Measurements from ENCODE around the gene PROSER1.

- TF ChIP-seq POLR2A (IDR thresholded peaks at IDR 0.05; ENCODE audit: low read depth, low read length) (no peak), RCOR1 (IDR thresholded peaks at IDR 0.05; ENCODE audit: insufficient replicate concordance, low read length) (no peak), ELK1 (IDR thresholded peaks at IDR 0.05; ENCODE audit: borderline replicate concordance, low read depth, low read length) (no peak), RAD21 (IDR thresholded peaks at IDR 0.05; ENCODE audit: low read length) (no peak)
- TF ChIP-seq, protein P1, sequence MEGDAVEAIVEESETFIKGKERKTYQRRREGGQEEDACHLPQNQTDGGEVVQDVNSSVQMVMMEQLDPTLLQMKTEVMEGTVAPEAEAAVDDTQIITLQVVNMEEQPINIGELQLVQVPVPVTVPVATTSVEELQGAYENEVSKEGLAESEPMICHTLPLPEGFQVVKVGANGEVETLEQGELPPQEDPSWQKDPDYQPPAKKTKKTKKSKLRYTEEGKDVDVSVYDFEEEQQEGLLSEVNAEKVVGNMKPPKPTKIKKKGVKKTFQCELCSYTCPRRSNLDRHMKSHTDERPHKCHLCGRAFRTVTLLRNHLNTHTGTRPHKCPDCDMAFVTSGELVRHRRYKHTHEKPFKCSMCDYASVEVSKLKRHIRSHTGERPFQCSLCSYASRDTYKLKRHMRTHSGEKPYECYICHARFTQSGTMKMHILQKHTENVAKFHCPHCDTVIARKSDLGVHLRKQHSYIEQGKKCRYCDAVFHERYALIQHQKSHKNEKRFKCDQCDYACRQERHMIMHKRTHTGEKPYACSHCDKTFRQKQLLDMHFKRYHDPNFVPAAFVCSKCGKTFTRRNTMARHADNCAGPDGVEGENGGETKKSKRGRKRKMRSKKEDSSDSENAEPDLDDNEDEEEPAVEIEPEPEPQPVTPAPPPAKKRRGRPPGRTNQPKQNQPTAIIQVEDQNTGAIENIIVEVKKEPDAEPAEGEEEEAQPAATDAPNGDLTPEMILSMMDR (conservative IDR thresholded peaks at IDR 0.05; ENCODE audit: low read depth, low read length) = no peak
These were observed 77.7 kb downstream of the PROSER1 start for GRCh38 chr13:38960175-38960574.
